Gastroesophageal sphincter (tissue), 3 donors: Measurements from ENCODE around the gene ST7.

Experiments
- POLR2A ChIP-seq, 2 donors: fragments of 450-650 bp; IDR thresholded peaks; one replicate each; pipeline ENCODE4 v1.6.1; 2017; ENCODE audit warnings: antibody characterized with exemption in 2 of 2, mild to moderate bottlenecking in 2 of 2, moderate library complexity in 1 of 2
- TF ChIP-seq, protein P1 (sequence below), 4 experiments: fragments of 200-600 bp in 2 of 4; fragments of 450-650 bp in 2 of 4; sonication (generic) in 1 of 4; IDR thresholded peaks; one replicate each; pipeline ENCODE4 v1.5.1; 2017 to 2019; ENCODE audit warnings: antibody characterized with exemption in 4 of 4, mild to moderate bottlenecking in 2 of 4, moderate library complexity in 2 of 4

DNA sequence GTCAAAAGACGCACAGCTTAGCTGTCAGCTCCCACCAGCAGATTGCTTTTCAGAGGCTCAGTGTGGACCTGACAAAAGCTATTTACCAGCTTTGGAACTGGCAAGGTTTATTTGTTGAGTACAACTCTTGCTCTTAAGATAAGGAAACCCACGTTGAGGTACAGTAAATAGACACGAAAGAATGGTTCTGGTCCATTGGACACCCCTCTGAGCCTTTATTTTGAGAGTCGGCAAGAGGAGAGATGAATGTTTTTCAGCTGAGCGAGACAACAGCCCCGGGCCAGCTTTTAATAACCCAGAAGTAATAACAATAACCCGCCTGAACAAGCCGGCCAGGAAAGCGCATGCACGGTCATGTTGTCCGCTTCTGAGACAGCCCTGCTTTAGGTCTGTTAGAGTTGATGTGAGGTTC lies 320.5 kb downstream of the ST7 start:
- TF ChIP-seq, protein P1, sequence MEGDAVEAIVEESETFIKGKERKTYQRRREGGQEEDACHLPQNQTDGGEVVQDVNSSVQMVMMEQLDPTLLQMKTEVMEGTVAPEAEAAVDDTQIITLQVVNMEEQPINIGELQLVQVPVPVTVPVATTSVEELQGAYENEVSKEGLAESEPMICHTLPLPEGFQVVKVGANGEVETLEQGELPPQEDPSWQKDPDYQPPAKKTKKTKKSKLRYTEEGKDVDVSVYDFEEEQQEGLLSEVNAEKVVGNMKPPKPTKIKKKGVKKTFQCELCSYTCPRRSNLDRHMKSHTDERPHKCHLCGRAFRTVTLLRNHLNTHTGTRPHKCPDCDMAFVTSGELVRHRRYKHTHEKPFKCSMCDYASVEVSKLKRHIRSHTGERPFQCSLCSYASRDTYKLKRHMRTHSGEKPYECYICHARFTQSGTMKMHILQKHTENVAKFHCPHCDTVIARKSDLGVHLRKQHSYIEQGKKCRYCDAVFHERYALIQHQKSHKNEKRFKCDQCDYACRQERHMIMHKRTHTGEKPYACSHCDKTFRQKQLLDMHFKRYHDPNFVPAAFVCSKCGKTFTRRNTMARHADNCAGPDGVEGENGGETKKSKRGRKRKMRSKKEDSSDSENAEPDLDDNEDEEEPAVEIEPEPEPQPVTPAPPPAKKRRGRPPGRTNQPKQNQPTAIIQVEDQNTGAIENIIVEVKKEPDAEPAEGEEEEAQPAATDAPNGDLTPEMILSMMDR (IDR thresholded peaks at IDR 0.05), result no peak
- no peak for TF ChIP-seq POLR2A (IDR thresholded peaks at IDR 0.05)
